ENCODE data around the gene OPCML. TPM values are rescaled to one million over a fixed set of nuclear protein-coding genes. Genes with fewer than 3 reads are reported as not detected.

OPCML gene
- total RNA-seq, 1 donor from 2014 or later, result 0.12 TPM

- Histone ChIP-seq H3K27ac (no peak overlapping the region), H3K4me3 (no peak overlapping the region), H3K9me3 (no peaks in the 10 kb centered on the region), H3K4me1 (no peaks in the 10 kb centered on the region), H3K36me3 (no peaks in the 10 kb centered on the region), H3K27me3 (ENCODE audit: low read depth) (peaks cover 20% of the 10 kb centered on the region)
- ATAC-seq (no peak), DNase-seq (no peak)
- no peak for TF ChIP-seq CTCF (IDR thresholded peaks at IDR 0.05)
- intact Hi-C loops (cut with DNase I), result no loop called here
Measured at GRCh38 chr11:132999031-132999430, 533.3 kb downstream of the OPCML start.

GRCh38 chr11:132997396-132997795 lies 534.9 kb downstream of the OPCML start:
- H3K4me1 ChIP-seq, result no peaks in the 10 kb centered on the region
- H3K9me3 ChIP-seq, result no peaks in the 10 kb centered on the region
- intact Hi-C loops (cut with DNase I), result no loop called here
- ATAC-seq (no peak), DNase-seq (no peak)
- H3K36me3 ChIP-seq, result no peaks in the 10 kb centered on the region
- H3K4me3 ChIP-seq, result no peak overlapping the region
- peaks cover 29% of the 10 kb centered on the region for H3K27me3 ChIP-seq (ENCODE audit: low read depth)
- no peak overlapping the region for H3K27ac ChIP-seq
- TF ChIP-seq CTCF (IDR thresholded peaks at IDR 0.05), result no peak

- Histone ChIP-seq H3K9me3 (no peaks in the 10 kb centered on the region), H3K27me3 (ENCODE audit: low read depth) (peaks cover 29% of the 10 kb centered on the region), H3K36me3 (no peaks in the 10 kb centered on the region), H3K4me1 (no peaks in the 10 kb centered on the region), H3K27ac (no peak overlapping the region), H3K4me3 (no peak overlapping the region)
- intact Hi-C loops (cut with DNase I), result no loop called here
- no peak for DNase-seq
- TF ChIP-seq CTCF (IDR thresholded peaks at IDR 0.05), result no peak
- no peak for ATAC-seq
Measured at GRCh38 chr11:132994966-132995365, 537.3 kb downstream of the OPCML start.

GRCh38 chr11:132993991-132994502 lies 538.3 kb downstream of the OPCML start:
- no peaks in the 10 kb centered on the region for H3K9me3 ChIP-seq
- H3K4me1 ChIP-seq, result no peaks in the 10 kb centered on the region
- ATAC-seq, result no peak
- no peak for DNase-seq
- no peak overlapping the region for H3K27ac ChIP-seq
- TF ChIP-seq CTCF (IDR thresholded peaks at IDR 0.05), result no peak
- H3K36me3 ChIP-seq, result no peaks in the 10 kb centered on the region
- H3K27me3 ChIP-seq (ENCODE audit: low read depth), result peaks cover 29% of the 10 kb centered on the region
- intact Hi-C loops (cut with DNase I), result no loop called here
- H3K4me3 ChIP-seq, result no peak overlapping the region

GRCh38 chr11:132992838-132993631 lies 539.3 kb downstream of the OPCML start:
- no peaks in the 10 kb centered on the region for H3K9me3 ChIP-seq
- no peak for ATAC-seq
- intact Hi-C loops (cut with DNase I), result no loop called here
- no peaks in the 10 kb centered on the region for H3K36me3 ChIP-seq
- H3K27ac ChIP-seq, result no peak overlapping the region
- no peaks in the 10 kb centered on the region for H3K4me1 ChIP-seq
- H3K27me3 ChIP-seq (ENCODE audit: low read depth), result peaks cover 29% of the 10 kb centered on the region
- H3K4me3 ChIP-seq, result no peak overlapping the region
- TF ChIP-seq CTCF (IDR thresholded peaks at IDR 0.05), result no peak
- DNase-seq, result no peak

All from lower lobe of right lung (tissue), 2 donors.